ENCODE measurements around the gene PUS10.
"Not testable (repeated sequence)": the region's sequence is repeated elsewhere in the genome, so short reads cannot be mapped to it uniquely, and the experiment has no call there.

PUS10 gene

DNA sequence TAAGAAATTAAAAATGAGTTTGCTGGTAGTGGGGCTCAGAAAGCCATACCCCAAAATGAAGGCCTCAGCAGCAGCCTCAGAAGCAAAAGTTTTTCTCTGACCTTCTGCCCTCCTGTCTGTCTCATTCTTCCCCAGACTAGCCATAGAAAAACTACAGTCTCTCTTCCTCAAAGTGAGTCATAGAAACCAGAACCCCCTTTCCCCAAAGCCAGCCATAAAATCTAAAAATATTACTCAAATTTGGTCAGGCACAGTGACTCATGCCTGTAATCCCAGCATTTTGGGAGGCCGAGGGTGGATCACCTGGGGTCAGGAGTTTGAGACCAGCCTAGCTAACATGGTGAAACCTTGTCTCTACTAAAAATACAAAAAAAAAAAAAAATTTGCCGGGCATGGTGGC, 5.8 kb downstream of the PUS10 start:
- DNase-seq (ENCODE audit: low read depth in 2 of 2): peak in 1 of 2 donors; percentile 13

DNA sequence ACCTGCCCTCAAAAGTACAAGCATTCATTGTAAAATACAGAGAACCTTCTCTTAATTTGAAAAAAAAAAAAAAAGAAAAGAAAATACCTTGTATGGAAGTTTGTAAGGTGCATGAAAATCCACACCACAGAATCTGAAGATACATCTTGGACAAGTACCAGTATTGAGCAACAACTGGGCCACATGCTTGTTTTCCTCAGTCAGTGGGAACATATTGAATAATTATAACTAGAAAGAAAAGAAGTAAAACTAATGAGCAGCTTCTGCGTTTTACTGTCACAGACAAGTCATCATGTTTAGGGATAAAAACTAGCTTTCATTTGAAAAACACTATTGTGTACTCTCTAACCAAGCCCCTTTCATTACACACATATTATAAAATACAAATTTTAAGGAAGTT, 6.4 kb downstream of the PUS10 start:
- no peak for DNase-seq (ENCODE audit: low read depth in 2 of 2)

DNA sequence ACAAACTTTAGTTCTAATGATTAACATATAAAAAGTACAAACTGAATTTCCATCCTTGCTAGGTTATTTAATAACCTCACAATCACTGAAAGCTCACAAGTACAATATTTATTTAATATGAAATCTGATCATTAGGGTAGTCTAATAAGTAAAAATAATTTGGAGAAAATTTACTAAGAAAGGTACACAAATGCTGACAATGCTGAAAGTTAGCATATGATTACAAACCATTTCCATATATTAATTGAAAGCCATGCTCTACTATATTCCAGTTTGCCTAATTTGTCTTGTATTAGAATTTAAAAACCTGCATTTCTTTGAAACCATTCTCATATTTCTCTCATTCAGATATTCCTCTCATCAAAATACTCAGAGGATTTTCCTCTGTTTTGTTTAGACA, 8.7 kb downstream of the PUS10 start:
- no peak for DNase-seq (ENCODE audit: low read depth in 2 of 2)

DNA sequence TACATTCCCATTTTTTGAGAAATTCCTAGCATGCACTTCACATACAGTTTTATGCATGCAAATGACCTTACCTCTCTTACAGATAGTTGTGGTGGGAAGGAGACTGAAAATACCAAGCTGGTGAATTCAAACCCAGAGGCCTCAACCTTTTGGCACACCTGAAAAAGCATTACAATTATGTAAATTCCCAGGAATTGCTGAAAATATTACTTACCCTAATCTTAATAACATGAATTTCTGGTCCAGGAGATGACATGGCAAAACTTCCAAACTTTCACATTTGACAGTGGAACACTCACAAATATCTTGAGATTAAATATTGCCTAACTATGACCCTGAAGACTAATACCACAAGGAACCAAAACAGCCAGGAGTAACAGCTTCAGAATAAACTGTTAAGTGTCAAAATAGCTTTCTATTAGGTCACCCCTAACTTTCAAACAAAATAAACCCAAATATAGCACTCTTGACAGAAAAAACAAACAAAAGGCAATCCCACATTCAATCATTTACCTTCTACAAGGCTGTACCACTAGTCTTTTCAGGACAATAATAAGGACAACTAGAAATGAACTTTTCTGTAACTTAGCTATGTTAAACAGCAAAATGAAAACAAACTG, 11.5 kb downstream of the PUS10 start:
- no peak for DNase-seq (ENCODE audit: low read depth in 2 of 2)

DNA sequence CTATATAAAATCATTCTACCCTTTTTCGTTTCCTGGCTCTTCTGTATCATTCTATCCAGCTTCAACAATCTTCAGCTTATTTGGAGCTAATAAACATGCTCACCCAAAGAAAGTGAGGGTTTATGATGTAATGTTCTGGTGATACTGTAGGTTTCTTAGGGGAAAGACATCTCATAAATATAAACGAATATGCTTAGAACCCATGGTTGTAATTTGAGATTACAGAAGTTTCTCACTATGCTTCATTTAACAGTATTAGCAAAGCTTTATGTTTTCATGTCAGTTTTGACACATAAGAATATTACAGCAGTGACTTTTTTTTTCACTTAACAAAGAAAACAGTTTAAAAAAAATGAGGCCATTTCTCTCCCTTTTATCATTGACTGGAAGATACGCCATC, 12.3 kb downstream of the PUS10 start:
- no peak for DNase-seq (ENCODE audit: low read depth in 2 of 2)

DNA sequence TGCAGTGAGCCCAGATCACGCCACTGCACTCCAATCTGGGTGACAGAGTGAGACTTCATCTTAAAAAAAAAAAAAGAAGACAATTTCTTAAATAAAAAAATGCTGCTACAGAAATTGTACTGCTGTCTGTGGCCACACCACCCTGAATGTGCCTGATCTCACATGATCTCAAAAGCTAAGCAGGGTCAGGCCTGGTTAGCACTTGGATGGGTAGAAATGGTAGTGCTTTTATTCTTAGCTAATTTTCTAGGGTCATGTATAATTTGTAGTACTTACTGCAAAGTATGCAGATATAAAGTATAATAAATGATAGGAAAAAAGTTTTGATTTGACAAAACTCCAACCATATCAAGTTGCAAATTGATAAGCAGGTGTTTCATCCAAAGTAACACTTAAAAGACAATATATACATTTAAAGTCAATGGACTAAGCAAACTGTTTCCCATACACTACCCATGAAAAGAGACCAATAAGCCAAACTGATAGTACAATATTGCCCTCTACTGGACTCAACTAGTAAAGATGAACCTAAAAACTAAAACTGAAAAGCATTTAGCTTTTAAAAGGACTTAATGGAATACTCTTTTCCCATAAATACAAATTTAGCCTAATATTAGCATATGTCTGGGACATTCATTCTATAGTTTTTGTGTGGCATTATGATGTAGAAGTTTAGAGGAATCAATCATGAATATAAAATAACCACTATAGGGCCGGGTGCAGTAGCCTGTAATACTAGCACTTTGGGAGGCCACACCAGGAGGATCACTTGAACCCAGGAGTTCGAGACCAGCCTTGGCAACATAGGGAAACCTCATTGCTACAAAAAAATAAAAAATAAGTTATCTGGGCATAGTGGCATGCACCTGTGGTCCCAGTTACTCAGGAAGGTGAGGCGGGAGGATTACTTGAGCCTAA, 19.2 kb downstream of the PUS10 start:
- no peak for DNase-seq (ENCODE audit: low read depth in 2 of 2)

DNA sequence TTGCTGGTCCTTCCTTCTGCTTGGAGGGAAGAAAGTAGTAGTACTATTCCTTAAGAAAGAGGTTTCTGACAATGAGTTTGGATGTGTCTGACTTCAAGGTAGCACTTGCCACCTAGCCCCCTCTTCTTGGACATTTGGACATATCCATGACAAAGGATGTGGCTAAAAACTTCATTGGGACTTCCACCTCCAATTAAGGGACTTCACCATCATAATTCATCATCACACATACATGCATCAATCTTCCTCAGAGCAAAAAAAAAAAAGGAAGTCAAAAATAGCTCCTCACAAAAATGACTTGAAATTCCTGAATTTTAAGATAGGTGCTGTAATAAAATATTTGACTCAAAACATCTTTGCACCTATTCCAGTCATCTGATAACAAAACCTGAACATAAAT, 23.9 kb downstream of the PUS10 start:
- DNase-seq (ENCODE audit: low read depth in 2 of 2): no peak

DNA sequence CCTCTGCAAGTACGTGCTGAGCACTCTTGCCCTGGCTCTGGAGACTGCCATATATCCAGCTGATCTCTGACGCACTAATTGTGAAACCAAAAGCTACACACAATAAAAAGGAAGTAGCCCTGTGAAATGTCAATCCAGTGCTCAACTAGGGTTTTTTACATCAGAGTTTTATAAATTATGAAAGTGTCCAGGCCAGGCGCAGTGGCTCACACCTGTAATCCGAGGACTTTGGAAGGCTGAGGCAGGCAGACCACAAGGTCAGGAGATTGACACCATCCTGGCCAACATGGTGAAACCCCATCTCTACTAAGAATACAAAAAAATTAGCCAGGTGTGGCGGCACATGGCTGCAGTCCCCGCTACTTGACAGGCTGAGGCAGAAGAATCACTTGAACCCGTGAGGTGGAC, 25.1 kb downstream of the PUS10 start:
- no peak for DNase-seq (ENCODE audit: low read depth in 2 of 2)

DNA sequence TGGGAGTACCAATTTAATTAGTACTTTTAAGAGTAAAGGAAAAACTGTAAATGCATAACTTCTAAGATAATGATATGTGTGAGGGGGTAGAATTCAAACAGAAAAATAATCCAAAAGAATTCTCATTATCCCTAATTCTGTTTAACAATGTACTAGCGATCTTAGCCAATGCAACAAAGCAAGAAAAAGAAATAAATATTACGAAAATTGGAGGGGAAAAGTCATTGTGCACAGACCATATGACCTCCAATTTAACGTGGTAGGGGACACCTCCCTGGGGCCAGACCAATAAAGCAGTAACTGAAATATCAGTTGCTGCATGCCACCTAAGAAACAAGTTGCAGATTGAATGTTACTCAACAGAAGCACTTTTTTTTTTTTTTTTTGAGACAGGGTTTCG, 26.4 kb downstream of the PUS10 start:
- DNase-seq (ENCODE audit: low read depth in 2 of 2): no peak

DNA sequence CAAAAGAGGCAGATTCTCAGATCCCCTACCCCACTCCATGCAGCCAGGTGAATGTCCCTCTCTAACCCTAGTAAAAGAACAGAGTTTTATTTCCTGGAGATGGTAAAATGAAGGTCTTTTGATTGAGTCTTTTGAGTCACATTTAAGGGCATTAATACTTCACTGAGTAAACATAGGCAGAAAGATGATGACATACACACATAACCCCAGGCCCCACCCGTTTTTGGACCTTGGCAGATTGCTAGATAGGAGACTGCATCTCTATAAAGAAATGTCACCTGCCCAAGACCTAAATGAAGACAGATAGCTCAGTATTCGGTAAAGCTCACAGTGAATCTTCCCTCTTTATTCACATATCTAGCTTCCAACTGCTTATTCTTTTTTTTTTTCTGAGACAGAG, 28.8 kb downstream of the PUS10 start:
- no peak for DNase-seq (ENCODE audit: low read depth in 2 of 2)

DNA sequence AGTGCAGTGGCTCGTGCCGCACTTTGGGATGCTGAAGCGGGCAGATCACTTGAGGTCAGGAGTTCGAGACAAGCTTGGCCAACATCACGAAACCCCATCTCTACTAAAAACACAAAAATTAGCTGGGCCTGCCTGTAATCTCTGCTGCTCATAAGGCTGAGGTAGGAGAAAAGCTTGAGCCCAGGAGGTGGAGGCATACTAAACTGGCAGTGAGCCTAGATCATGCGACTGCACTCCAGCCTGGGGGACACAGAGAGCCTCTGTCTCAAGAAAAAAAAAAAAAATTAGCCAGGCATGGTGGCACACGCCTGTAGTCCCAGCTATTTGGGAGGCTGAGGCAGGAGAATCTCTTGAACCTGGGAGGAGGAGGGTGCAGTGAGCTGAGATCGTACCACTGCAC, 30.4 kb downstream of the PUS10 start:
- not testable (repeated sequence) for DNase-seq (ENCODE audit: low read depth in 2 of 2)

DNA sequence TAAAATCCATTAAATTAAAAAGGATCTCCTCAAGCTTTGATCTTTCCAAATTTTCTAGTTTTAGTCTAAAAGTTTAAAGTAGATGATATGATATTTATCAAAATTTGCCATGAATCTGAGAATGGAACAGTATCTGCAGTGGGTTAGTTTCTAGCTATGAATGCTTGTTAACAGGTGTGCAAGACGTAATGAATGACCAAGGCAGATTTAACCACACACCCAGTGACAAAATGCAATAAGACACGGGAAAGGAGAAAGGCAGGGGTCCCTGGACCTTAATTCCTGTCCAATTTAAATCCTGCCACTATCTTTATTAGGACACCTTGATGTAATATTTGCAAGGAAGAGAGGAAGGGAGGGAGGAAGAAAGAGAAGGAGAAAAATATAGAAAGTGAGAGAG, 31.0 kb downstream of the PUS10 start:
- DNase-seq (ENCODE audit: low read depth in 2 of 2): no peak

DNA sequence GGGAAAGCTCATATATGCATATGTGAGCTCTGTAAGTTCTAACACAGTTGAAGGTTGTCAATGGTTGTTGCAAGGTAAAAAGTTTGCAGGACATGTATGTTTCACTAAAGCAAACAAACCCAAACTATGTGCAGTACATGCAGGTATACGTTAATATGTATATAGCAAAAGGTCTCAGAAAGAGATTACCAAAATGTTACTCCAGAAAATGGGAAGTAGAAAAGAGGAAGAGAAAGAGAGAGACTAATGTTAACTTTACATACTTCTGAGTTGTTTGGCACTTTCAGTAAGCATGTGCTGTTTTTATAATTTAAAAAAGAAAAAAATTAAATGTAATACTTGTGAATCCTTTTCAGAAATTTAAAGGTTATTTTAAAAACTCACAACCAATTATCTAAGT, 33.3 kb downstream of the PUS10 start:
- DNase-seq (ENCODE audit: low read depth in 2 of 2): no peak

DNA sequence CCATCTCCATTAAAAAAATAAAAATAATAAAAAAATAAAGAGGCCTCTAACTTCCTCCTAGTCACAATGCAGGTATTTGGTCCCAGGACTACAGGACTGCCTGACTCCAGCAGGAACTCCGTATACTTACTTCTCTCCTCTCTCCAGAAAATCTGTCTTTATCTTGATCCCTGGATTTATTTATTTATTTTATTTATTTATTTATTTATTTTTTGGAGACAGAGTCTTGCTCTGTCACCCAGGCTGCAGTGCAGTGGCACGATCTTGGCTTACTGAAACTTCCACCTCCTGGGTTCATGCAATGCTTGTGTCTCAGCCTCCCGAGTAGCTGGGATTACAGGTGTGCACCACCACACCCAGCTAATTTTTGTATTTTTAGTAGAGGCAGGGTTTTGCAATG, 36.0 kb downstream of the PUS10 start:
- not testable (repeated sequence) for DNase-seq (ENCODE audit: low read depth in 2 of 2)

DNA sequence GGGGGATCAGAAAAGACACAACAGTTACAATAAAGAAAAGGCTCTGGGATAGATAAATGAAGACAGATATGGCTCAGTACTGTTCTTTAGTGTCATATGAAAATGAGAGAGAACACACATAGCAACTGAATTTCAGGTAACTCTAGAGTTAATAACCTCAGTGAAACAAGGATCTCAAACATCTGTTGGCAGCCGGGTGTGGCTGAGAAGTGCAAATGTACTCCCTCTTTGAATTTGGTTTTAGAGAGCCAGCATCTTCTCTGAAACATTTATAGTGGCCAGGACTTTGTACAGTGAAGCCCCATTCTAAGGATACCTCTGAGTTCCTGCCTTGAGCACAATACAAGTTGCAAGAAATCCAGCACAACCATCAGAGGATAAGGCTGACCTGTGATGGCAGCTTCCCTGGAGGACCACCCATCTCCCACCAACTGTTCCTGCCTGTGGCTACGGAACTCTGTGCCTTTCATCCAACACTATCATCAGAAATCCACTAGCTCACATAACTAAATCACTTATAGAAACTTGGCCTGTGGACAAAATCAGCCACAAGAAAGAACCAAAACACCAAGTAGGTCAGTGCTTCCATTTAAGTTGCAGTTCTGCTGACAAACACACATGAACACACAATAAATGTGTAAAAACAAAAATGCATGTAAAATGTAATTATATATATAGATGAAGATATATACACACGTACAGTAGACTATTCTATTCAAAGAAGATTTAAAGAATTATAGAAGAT, 37.8 kb downstream of the PUS10 start:
- DNase-seq (ENCODE audit: low read depth in 2 of 2): no peak

DNA sequence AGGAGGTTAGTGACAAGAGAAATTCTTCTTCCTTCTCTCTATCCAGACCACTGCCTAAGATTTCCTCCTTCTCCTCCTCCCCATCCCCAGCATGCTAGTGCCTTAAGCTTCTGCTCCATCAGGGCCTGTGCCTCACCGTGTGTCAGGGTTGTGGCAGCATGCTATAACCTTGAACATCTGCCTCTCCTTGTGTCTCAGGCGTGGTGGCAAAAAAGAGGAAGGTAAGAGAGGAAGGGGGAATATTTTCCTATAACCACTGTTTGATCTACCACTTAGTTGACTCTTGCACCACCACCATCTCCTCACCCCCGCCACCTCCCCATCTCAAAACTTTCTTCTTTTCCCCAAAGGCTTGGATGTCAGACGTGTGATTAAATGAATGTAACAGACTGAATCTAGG, 38.8 kb downstream of the PUS10 start:
- no peak for DNase-seq (ENCODE audit: low read depth in 2 of 2)

DNA sequence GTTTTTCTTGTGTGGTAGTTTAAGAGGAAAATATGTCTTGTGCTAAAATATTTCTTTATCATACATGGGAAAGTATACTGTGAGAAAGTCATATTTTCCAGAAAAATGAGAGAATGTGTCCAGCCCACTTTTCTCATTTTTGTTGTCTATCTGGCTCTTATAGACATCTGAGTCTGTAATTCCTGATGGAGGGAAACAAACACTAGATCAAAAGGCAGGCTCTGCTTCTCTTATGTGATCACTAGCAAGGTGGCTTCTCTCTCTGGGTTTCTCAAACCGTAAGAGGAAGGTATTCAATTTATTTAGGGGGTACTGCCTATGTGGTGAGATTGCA, 40.5 kb downstream of the PUS10 start:
- no peak for DNase-seq (ENCODE audit: low read depth in 2 of 2)

DNA sequence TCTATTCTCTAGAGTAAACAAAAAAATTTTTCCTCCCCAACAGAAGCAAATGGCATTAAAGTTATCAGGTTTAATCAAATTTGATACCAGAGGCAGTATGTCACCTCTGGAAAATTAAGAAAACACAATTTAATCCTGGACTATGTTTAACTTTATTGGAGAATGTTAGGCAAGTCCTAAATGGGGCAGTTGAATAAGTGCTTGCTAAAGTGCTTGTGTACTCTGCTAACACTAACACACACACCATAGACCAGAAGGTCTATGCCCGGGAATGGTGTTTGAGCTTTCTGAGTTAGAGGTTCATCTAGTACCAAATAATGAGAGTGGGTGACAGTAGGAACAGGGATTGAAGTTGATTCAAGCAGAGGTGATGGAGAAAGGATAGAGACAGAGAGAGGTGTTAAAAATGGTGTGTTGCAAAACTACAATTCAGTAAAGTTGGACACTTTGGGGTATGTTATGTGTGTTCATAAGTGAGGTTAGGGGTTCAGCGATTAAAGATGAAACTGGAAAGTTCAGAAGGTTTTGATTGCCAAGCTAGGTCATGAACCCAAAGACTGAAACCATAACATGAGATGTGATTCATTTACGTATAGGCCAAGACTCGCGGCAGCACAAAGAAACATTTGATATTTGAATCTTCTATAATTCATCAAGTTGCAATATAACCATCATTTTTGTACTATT, 41.0 kb downstream of the PUS10 start:
- no peak for DNase-seq (ENCODE audit: low read depth in 2 of 2)

DNA sequence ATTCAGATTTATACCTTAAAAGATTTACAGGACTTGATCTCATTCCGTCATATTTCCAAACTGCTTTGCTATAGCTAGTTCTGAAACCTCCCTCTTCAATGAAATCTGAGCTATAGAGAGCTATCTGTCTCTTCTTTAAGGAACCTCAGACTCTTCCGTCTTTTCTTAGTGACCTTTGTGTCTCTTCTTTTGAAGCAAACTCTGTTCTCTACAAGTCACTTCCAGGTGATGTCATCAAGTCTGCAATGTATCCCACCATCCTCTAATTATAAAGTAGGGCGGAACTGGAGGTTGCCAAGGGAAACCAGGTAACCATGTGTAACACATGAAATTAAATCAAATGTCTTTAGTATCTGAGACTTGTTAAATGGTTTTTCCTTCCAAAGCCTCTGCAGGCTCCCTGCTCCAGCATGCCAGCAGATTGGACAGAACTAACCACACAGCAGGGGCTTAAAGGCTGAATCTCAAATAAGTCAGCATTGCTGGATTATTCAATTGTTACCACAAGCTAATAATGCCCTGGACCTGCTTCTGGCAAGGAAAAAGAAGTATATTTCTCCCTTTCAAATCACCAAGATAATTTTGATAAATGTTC, 41.7 kb downstream of the PUS10 start:
- DNase-seq (ENCODE audit: low read depth in 2 of 2): no peak

DNA sequence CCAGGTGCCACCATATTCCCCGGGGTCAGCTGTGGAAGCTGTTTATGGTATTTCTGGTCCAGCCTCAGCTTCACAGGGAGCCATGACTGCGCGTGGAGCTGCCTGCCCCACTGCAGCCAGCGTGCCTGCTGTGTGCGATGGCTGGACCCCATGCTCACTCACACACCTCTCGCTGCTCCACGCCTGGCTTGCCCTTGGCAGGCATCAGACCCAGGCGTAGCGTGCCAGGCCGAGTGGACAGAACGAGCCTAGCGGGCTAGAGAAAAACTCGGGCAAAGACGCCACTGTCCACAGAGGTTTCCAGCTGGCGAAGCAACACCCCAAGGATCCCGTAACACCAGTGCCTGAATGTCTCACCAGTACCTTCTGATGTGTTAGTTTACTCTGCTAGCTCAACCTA, 43.4 kb downstream of the PUS10 start:
- DNase-seq (ENCODE audit: low read depth in 2 of 2): no peak

DNA sequence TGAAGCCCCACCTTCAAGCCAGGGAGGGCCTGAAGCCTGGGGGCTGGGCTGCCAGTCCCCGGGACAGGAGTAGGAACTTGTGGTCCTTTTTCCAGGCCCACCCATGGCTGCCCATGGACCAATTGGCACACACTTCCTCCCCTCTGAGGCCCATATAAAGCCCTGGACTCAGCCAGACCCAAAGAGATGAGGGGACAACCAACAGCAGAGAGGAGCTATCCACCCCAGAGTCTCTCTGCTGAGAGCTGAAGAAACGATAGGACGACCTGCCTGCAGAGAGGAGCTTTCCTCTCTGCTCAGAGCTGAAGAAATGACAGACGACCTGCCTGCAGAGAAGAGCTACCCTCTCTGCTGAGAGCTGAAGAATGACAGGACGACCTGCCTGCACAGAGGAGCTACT, 44.4 kb downstream of the PUS10 start:
- no peak for DNase-seq (ENCODE audit: low read depth in 2 of 2)
